K562 (cell line): Measurements from ENCODE around the gene ZNF816. TPM values are rescaled to one million over a fixed set of nuclear protein-coding genes. Genes with fewer than 3 reads are reported as not detected.

Experiments used
- ARID4B ChIP-seq: sonication (generic); formaldehyde crosslinking; IDR thresholded peaks from 2 replicates; pipeline ENCODE4 v1.8.0; 2022; ENCODE audit warnings: mild to moderate bottlenecking, missing genetic modification reagents
- DMBX1 ChIP-seq: fragments of 250-450 bp; sonication (Bioruptor Pico); IDR thresholded peaks from 2 replicates; pipeline ENCODE4 v1.8.0; 2022; ENCODE audit warnings: inconsistent platforms, mild to moderate bottlenecking, moderate library complexity, borderline replicate concordance
- MYC ChIP-seq, 2 experiments: fragments of 250-450 bp in 1 of 2; sonication (Bioruptor Pico) in 1 of 2; IDR thresholded peaks; 2 replicates each; pipeline versions ENCODE4 v1.5.1 to v1.6.1; 2012 to 2021; ENCODE audit warnings: low read depth in 2 of 2, borderline replicate concordance in 1 of 2, improper control_type of control experiment in 1 of 2, low read length in 1 of 2, mild to moderate bottlenecking in 1 of 2, moderate library complexity in 1 of 2
- NRF1 ChIP-seq, 2 experiments: fragments of 450-650 bp; IDR thresholded peaks in 1 of 2; conservative IDR thresholded peaks in 1 of 2; 2 replicates each; pipeline ENCODE4 v1.6.1; 2014; ENCODE audit warnings: mild to moderate bottlenecking in 2 of 2
- PHF20 ChIP-seq: fragments of 450-650 bp; IDR thresholded peaks from 2 replicates; pipeline ENCODE4 v1.6.1; 2018; ENCODE audit not compliant: partially characterized antibody
- PRPF4 ChIP-seq: fragments of 200-400 bp; formaldehyde crosslinking; IDR thresholded peaks from one replicate; pipeline ENCODE4 v1.6.1; 2017; ENCODE audit warnings: low read length, low read depth, mild to moderate bottlenecking; ENCODE audit not compliant: insufficient read depth, poor library complexity, severe bottlenecking
- SFPQ ChIP-seq: fragments of 200-400 bp; formaldehyde crosslinking; IDR thresholded peaks from 2 replicates; pipeline ENCODE4 v1.6.1; 2017; ENCODE audit warnings: mild to moderate bottlenecking, low read depth, low read length, moderate library complexity
- SIN3B ChIP-seq: fragments of 450-650 bp; IDR thresholded peaks from 2 replicates; pipeline ENCODE4 v1.6.1; 2017; ENCODE audit warnings: low read depth, mild to moderate bottlenecking, moderate library complexity
- SOX6 ChIP-seq: fragments of 450-650 bp; IDR thresholded peaks from 2 replicates; pipeline ENCODE4 v1.6.1; 2014; ENCODE audit warnings: mild to moderate bottlenecking
- TAF9B ChIP-seq: fragments of 450-650 bp; IDR thresholded peaks from 2 replicates; pipeline ENCODE4 v1.6.1; 2018; ENCODE audit warnings: mild to moderate bottlenecking; ENCODE audit not compliant: partially characterized antibody
- THRB ChIP-seq: fragments of 450-650 bp; formaldehyde crosslinking; conservative IDR thresholded peaks from 2 replicates; pipeline ENCODE4 v1.4.0; 2022; ENCODE audit warnings: mild to moderate bottlenecking, missing genetic modification characterization
- ZNF280B ChIP-seq: fragments of 250-450 bp; sonication (Bioruptor Pico); IDR thresholded peaks from 2 replicates; pipeline ENCODE4 v1.5.1; 2021; ENCODE audit warnings: mild to moderate bottlenecking
- ZNF395 ChIP-seq: fragments of 200-800 bp; sonication (Bioruptor generic); IDR thresholded peaks from 2 replicates; pipeline ENCODE4 v1.6.1; 2017; ENCODE audit warnings: missing genetic modification characterization, missing compliant biosample characterization
- polyA plus RNA-seq, 8 experiments: library from polyadenylated mRNA; depleted of rRNA in 4 of 8; stranded (reverse) in 5 of 8; unstranded in 3 of 8; fragments of >200 nt; fragmentation: Nextera tagmentation in 2 of 8; fragmentation: Illumina TruSeq in 1 of 8; extraction: Ambion mirVana in 2 of 8; extraction: Trizol in 1 of 8; gene quantifications; 2 replicates each; pipeline versions ENCODE4 v1.2.1 to v1.2.3, GENCODE V29; 2011 to 2014; ENCODE audit warnings: inconsistent platforms in 1 of 8, missing spikeins in 1 of 8
- total RNA-seq, 7 experiments: library from RNA; depleted of rRNA in 6 of 7; stranded (reverse); fragments of >200 nt in 6 of 7; fragmentation: Illumina TruSeq in 2 of 7; extraction: Trizol in 2 of 7; gene quantifications; 2 replicates each; pipeline versions ENCODE4 v1.2.1 to v1.2.3, GENCODE V29; 2011 to 2021; ENCODE audit warnings: low replicate concordance in 1 of 7

ZNF816 gene
- total and polyA plus RNA-seq, 9 of the 15 experiments (the other 6 are each of a cell fraction or from before 2014, with no cell fraction given) = 8.6 to 23.4 (median 13.0) TPM

- TF ChIP-seq ZNF395 (CRISPR knock-in tag) = 0 out of 2 replicates have a peak, but pooled peaks have one; percentile 43
- peak; percentile 58 for TF ChIP-seq PHF20
- TF ChIP-seq TAF9B = peak; percentile 55
- no peak for TF ChIP-seq PRPF4
- peak; percentile 16 to 30; a peak in 1 of 4 replicates for TF ChIP-seq NRF1 (conservative IDR thresholded peaks at IDR 0.05 in 1 of 2, IDR thresholded peaks at IDR 0.05 in 1 of 2)
- peak; percentile 71; the same call in 1 of the 2 replicates for TF ChIP-seq MYC (IDR thresholded peaks at IDR 0.05; ENCODE audit: low read depth, low read length)
- TF ChIP-seq MYC (CRISPR knock-in tag; IDR thresholded peaks at IDR 0.05; ENCODE audit: borderline replicate concordance, low read depth) = 0 out of 2 replicates have a peak, but pooled peaks have one; percentile 33
- TF ChIP-seq SFPQ = no peak
- no peak for TF ChIP-seq ZNF280B (CRISPR knock-in tag)
- TF ChIP-seq THRB (CRISPR knock-in tag) = no peak
- 0 out of 2 replicates have a peak, but pooled peaks have one; percentile 20 for TF ChIP-seq SIN3B
- TF ChIP-seq DMBX1 = no peak
- TF ChIP-seq SOX6 = 0 out of 2 replicates have a peak, but pooled peaks have one; percentile 17
- peak; percentile 61 for TF ChIP-seq ARID4B (CRISPR knock-in tag)
These were observed 39.6 kb downstream of the ZNF816 start, which contains the start of gene ZNF888 (continued) for GRCh38 chr19:52922841-52923777.
